LNCAP (cell line): ENCODE results near the gene ARHGAP22.

Experiments used
- TF ChIP-seq, protein P1 (sequence below): fragments of 450-650 bp; IDR thresholded peaks from 2 replicates; pipeline ENCODE4 v1.5.1; 2017; ENCODE audit warnings: mild to moderate bottlenecking

Gene ARHGAP22

DNA sequence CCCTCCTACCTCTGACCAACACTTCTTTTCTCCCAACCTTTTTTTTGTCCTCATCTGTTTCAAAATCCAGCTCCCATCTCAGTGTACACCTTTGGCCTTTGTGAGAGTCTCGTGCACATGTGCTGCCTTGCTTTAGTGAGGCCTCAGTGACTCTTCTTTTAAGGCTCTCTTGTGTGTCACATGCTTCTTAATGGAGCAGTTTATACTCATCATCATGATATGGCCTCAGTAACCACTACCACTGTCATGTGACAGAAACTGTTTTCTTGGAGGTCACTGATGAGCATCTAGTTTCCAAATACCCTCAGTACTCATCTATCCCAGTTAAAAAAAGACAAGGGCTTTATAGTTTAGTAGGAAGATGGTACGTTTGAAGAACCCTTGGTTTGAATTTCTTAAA is 8.1 kb upstream of the ARHGAP22 start:
- TF ChIP-seq, protein P1, sequence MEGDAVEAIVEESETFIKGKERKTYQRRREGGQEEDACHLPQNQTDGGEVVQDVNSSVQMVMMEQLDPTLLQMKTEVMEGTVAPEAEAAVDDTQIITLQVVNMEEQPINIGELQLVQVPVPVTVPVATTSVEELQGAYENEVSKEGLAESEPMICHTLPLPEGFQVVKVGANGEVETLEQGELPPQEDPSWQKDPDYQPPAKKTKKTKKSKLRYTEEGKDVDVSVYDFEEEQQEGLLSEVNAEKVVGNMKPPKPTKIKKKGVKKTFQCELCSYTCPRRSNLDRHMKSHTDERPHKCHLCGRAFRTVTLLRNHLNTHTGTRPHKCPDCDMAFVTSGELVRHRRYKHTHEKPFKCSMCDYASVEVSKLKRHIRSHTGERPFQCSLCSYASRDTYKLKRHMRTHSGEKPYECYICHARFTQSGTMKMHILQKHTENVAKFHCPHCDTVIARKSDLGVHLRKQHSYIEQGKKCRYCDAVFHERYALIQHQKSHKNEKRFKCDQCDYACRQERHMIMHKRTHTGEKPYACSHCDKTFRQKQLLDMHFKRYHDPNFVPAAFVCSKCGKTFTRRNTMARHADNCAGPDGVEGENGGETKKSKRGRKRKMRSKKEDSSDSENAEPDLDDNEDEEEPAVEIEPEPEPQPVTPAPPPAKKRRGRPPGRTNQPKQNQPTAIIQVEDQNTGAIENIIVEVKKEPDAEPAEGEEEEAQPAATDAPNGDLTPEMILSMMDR: no peak

DNA sequence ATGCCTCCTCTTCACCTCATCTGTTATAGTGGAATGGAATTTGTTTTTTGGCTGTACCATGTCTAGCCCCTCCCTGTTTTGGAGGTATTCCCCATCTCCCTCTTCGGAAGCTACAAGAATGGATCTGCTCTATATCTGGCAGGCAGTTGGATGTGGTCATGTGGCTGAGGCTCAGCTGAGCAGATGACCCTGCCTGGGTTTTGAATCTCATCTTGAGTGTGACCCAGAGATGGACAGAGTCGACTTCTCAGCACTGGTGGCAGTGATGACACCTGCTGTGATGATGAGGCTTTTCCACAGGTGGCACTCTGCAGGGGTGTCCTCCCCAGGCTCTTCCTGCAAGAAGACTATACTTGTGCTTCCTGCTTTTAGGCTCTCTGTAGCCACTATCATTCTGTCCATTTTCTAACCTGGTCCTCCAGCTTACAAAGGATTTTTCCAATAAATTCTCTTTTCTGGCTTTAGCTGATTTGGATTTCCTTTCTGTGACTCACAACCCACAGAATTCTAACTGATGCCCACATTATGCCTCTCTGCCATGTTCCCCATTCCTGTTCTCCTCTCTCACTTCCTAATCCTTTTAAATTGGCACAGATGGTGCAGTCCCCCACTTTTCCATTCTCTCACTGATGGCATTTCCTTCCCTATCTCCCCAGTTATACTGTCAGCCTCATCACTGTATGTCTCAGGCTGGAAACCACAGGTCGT is 7.5 kb upstream of the ARHGAP22 start:
- TF ChIP-seq, protein P1: no peak

DNA sequence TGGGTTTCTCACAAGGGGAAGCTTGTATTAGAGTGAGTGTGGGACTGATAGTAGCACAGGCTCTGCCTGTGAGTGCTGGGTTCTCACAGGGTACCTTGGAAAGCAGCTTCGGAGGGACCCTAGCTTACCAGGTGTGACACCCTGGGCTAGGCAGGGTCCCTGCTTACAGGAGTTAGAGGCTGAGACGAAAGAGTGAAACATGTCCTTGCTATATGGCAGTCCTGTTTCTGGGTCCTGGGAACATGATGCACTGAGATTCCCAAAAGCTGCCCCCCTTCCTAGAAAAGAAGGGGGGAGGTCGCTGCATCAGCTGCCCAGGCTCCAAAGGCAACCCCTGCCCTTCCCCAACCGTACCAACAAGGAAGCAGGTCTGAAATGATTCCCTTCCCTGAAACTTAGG is 6.3 kb upstream of the ARHGAP22 start:
- TF ChIP-seq, protein P1: no peak

DNA sequence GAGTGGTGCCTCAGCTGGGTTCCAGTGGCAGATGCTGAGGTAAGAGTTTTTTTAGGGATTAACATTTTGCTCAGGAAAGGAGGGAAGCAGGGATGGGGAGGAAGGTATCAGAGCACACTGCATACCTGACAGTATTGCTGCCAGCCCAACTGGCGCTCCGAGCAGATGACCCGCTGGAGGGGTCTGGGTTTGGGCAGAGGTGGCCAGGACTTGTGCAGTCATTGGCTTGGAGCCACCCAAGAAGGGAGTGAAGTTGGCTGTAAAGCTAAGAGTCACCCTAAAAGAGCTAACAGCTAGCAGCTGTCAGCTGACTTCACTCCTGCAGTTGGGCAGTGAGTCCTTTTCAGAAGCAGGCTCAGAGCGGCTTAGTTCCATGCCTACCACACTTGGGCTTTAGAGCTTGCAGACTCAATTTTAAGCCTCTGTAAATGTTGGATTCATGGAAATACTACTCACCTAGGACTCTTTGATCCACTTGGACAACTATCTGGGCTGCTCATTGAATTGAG is 5.8 kb upstream of the ARHGAP22 start:
- TF ChIP-seq, protein P1: no peak

DNA sequence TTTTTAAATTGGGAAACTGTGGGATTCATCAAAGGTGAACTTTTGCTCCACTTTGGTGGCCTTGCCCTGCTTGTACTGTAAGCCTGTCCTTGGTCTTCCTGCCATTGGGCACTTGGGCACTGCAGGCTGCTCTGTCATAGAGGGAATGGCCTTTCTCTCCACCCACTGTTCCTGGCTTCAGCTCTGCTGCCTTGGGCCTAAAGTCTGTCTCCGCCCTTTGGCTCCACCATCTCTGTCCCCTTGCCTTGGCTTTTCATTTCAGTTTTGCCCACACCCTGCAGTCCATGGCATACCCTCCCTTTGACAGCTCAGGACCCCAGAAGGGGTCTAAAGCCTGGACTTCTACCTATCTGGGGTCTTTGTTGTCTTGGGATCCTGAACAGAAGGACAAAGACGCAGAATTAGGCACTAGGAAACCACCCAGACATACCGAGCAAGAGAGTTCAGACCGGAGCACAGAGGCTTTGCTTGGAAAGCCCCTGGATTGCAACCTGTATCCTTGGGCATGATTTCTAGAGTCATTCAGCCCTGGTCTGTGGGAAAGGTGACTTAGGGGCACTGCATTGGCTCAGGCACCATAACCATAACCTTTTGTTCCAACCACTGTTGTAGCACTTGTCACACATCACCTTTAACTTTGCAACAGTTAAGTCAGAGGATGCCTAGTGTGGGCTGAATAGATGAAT is 5.2 kb upstream of the ARHGAP22 start:
- TF ChIP-seq, protein P1: no peak

DNA sequence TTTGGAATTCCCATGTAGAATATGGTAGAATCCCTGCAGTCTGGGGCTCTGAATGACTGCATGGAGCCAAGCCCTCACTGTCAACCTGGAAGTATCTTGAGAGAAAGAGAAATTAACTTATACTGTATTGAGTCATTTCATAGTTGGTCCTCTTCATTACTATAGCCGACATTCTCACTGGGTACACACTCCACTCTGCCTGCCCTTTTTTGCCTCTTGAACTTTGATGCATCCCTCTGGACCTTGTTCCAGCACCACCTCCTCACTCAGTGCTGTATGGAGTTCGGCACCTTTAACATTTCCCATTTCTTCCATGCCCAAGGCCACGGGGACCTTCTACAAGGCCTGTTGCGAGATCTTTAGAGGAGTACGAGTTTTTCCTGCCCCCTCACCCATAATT is 4.6 kb upstream of the ARHGAP22 start:
- TF ChIP-seq, protein P1: no peak

DNA sequence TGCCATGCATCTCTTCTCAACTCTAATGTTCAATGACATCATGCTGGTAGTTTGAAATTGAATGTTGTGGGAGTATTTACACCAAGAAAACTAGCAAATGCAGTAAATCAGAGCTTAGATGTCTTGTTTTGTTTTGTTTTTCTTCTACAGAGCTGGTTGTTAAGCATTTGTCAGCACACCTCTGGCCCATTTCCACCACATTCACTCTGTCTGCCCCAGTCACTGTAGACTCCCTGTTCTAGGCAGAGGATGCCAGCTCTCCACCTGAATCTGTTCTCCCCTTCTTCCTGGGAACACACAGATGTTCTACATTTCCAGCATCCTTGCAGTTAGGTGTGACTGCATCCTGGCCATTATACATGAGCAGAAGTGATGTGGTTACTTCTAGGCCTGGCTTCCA is 4.1 kb upstream of the ARHGAP22 start:
- TF ChIP-seq, protein P1: no peak
